HG03108 (cell line): ENCODE results near the gene HSDL2.
"Not testable (repeated sequence)": the region's sequence is repeated elsewhere in the genome, so short reads cannot be mapped to it uniquely, and the experiment has no call there.

ENCODE experiments used
- ATAC-seq: cut with Tn5 transposase; IDR thresholded peaks from one replicate; pipeline ENCODE4 v1.9.1; 2021; ENCODE audit warnings: moderate library complexity; ENCODE audit not compliant: unreplicated experiment

The HSDL2 gene

DNA sequence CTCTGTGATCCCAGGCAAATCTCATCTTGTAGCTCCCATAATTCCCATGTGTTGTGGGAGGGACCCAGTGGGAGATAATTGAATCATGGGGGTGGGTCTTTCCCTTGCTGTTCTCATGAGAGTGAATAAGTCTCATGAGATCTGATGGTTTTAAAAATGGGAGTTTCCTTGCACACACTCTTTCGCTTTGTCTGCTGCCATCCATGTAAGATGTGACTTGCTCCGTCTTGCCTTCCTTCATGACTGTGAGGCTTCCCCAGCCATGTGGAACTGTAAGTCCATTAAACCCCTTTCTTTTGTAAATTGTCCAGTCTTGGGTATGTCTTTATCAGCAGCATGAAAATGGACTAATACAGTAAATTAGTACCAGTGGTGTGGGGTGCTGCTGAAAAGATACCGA lies 14.7 kb upstream of the HSDL2 start:
- ATAC-seq: not testable (repeated sequence)

DNA sequence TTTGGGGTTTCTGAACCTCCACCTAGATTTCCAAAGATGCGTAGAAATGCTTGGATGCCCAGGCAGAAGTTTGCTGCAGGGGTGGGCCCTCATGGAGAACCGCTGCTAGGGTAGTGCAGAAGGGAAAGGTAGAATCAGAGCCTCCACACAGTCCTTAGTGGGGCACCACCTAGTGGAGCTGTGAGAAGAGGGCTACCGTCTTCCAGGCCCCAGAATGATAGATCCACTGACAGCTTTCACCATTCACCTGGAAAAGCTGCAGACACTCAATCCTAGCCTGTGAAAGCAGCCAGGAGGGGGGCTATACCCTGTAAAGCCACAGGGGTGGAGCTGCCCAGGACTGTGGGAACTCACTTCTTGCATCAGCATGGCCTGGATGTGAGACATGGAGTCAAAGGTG lies 13.3 kb upstream of the HSDL2 start:
- ATAC-seq: no peak

DNA sequence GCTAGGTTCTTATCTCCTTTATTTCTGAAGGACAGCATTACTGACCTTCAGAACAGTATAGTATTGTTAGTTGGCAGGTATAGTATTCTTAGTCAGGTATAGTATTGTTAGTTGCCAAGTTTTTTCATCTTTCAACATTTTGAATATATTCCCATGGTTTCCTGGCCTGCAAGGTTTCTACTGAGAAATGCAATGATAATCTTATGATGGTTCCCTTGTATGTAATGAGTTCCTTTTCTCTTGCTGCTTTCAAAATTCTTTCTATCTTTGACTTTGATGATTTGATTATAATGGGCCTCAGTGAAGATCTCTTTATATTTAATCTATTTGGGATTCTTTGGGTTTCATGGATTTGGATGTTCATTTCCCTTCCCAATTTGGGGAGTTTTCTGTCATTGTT lies 12.4 kb upstream of the HSDL2 start:
- ATAC-seq: no peak

DNA sequence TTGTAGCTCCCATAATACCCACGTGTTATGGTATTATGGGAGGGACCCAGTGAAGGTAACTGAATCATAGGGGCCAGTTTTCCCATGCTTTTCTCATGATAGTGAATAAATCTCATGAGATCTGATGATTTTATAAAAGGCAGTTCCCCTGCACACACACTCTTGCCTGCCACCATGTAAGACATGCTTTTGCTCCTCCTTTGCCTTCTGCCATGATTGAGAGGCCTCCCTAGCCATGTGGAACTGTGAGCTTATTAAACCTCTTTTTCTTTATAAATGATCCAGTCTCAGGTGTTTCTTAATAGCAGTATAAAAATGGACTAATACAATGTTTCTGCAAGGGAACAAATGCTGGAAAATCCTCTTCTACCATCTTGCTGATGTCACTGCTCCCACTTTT lies 10.1 kb upstream of the HSDL2 start:
- no peak for ATAC-seq

DNA sequence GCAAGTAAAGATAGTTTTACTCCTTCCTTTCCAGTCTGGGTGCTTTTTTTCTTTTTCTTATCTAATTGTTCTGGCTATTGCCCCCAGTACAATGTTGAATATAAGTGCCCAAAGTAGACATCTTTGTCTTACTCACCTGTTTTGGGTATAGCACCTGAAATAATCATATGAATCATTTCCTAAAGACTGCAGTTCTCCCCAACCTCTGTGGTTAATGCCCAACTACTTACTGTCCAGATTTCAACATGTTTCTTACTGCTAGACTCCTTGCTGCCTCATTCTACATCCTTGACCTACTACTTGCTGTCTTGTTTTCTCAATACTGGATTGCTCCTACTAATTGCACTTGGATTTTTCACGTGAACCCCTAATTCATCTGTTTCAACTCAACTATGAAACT lies 8.8 kb upstream of the HSDL2 start:
- ATAC-seq: no peak

DNA sequence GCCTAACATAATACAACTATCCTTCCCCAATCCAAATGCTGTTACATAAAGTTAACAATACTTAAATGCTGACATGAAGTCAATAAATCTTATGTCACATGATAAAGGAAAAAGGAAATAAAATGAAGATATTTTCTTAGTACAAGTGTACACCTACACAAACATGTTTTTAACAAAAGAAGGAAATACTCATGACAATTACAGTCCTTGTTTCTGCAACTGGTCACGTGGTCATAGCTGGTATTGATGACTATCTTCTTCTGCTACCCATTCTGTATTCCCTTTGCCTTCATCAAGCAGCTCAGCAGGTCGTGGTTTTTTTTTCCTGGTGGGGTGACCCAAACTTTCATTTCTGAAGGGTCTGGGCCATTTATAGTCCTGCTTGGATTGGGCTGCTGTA lies 6.2 kb upstream of the HSDL2 start:
- ATAC-seq: not testable (repeated sequence)

DNA sequence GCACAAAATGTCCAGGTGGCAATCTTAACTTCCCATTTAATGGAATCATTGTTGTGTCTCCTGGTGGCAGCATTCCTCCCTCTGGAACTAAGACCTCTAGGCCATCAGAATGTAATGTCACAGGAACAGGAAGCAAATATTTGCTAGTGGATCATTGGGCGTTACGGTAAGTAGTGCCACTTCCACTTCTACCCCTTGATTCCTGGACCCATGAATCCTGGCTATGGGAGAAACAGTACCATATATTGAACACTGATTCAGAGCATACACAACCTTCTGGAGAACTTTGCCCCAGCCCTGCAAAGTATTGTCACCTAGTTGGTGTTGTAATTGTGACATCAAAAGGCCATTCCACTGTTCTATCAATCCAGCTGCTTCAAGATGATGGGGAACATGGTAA lies 5.7 kb upstream of the HSDL2 start:
- not testable (repeated sequence) for ATAC-seq

DNA sequence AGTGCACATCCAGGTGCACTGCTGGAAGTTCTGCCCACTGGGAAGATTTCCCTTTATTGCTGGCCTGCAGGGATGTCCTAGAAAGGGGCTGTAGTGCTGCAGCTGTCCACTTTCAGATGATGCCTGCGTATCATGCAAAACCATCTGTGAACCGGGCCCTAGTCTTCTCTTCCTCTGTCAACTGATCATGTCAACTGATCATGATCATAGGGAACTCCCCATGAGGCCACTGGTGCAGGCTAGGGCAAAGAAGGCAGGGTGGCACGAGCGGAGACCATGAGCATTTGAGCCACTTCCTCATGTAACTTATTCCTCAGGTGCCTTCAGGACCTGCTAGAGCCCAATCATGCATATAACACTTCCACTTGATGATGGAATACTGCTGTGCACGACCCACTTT lies 4.5 kb upstream of the HSDL2 start:
- no peak for ATAC-seq

DNA sequence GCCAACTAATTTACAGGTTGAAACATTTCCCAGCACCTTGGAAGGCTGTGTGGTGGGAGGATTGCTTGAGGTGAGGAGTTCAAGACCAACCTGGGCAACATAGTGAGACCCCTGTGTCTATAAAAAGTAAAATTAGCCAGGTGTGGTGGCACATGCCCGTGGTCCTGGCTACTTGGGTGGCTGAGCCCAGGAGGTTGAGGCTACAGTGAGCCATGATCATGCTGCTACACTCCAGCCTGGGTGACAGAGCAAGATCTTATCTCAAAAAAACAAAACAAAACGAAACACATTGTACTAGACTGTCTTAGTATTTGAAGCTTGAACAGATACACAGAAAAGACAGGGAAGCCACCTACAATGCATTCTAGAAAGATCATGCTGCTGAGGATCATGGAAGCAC lies 2.8 kb upstream of the HSDL2 start:
- ATAC-seq: no peak

DNA sequence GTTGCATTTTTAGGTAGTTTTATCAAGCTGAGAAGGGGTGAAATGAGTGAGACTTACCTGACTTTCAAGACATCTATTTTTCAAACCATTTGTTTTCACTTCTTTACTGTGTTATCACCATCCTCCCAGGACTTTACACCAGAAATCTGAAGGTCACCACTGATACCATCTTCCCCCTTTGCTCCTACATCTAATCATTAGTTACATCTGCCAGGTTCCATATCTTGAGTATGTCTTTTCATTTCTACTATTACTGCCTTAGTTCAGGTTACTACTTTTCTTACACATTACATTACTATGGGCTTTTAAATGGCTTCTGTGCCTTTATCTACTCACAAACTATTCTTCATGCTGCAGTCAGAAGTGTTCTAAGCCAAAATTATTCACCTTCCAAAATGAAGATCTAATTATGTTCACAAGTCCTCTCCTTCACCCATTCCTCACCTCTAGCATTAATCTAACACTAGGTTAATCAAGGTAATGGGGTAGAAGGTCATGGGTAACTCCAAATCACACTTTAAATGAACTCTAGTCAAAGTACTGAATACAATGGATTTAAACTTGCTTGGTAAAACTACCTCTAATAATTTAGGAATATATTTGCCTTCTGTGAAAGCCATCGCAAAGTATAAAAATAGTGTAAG lies 2.1 kb upstream of the HSDL2 start:
- no peak for ATAC-seq

DNA sequence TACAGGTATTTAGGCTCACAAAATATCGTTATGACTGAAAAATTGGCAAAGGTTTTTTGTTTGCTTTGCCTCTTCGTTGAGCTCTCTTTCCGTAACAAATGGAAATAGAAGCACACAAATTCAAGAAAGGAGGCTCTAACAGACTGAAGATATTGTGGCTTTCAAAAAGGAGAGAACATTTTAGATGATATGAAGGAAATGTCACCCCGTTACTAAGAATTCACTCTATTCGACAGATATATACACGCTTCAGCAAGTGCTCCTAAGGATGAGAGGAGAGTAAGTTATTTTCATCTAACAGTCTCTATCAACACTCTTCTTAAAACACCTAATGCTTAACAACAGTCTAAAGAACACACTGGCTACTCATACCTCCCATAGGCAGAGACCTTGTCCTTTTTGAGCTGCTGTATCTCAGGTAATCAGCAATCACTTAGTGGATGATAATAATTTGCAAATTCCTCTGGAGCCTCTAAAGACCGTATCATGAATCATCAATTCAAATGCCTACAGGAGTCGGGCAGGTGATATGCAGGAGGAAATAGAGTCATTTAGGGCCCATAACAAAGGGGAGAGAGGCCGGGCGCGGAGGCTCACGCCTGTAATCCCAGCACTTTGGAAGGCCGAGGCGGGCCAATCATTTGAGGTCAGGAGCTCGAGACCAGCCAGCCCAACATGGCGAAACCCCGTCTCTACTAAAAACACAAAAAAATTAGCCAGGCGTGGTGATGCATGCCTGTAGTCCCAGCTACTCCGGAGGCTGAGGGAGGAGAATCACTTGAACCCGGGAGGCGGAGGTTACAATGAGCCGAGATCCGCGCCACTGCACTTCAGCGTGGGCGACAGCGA lies 1.4 kb upstream of the HSDL2 start:
- no peak for ATAC-seq

DNA sequence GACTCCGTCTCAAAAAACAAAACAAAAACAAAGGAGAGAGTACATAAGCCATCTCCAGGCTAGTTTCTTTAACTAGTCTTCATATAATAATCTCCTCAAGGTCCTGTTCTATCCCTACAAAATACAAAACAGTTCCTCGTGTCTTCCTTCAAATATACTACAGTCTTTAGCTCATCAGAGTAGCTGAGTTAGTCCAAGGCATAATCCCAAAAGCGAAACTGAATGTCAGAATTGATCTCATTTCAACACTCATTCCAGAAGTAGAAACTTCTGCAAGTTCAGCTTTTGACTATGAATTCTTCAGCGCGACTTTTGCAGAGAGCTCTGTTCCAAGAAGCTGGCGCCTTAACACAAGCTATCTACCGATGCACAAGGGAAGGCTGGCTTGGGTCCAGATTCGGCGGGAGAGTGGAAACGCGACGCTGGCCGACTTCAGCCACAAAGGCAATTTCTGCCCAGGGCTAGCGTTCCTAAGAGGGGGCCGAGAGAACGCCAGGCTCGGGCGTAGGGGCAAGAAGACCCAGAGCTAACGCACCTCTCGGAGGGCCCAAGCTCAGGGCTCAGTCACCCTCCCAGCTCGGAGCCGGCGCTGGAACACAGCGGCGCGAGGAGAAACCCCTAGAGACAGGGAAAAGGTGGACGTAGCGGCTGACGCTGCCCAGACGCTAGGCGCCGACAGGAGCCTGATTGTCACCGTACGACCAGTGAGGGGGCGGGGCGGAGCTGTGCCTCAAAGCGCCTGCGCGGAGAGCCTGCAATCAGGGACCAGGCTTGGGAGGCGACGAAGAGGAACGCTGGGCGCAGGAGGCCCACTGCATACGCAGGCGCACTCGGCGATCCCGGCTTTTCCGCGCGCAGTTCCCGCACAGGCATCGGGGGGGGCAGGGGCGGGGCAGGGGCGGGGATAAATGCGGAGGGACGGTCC lies 469 bp upstream of the HSDL2 start:
- ATAC-seq: peak; percentile 86

DNA sequence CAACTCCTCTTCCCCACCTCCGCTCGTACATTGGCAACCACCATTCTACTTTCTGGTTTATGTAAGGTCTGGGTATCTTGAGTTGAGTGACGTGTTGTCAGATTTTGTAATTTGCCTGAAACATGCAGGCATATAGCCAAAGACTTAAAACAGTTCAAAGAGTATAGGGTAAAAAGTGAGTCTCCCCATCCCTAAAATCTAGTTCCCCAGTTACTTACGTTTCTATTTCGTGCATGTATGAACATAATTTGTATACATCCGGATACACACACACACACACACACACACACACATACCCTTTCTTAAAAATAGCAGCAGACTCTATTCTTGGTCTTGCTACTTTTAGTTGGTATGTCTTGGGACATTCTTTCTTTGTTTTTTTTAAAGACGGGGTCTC lies 915 bp downstream of the HSDL2 start:
- ATAC-seq: no peak

DNA sequence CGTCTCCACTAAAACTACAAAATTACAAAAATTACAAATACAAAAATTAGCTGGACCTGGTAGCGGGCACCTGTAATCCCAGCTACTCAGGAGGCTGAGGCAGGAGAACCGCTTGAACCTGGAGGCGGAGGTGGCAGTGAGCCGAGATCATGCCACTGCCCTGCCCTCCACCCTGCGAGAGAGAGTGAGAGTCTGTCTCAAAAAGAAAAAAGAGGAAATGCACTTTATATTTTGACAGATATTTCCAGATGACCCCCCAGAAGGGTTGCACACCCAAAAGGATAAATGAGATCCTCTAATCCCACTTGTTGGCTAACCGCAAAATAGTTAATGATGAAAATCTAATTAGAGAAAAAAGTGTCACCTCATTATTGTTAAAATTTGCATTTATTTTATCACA lies 2.2 kb downstream of the HSDL2 start:
- ATAC-seq: no peak

DNA sequence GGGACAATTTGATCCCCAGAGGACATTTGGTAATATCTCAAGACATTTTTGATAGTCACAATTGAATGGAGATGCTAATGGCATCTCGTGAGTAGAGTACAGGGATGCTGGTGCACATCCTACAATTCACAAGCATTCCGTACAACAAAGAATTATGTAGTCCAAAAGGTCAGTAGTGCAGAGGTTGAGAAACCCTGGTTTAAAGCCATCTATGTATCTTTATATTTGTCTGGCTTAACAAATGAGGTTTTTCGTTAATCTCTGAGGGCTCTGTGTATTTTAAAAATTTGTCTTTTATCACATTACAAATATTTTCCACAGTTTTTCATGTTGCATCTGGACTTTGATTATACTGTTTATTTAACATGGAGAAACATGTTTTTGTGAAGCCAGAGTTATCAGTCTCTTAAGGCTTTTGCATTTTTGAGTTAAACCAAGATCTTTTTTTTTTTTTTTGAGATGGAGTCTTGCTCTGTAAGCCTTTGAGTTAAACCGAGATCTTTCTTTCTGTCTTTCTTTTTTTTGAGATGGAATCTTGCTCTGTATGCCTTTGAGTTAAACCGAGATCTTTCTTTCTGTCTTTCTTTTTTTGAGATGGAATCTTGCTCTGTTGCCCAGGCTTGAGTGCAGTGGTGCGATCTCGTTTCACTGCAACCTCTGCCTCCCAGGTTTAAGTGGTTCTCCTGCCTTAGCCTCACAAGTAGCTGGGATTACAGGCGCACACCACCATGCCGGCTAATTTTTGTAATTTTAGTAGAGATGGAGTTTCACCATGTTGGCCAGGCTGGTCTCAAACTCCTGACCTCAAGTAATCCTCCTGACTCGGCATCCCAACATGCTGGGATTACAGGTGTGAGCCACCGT lies 2.8 kb downstream of the HSDL2 start:
- ATAC-seq: no peak

DNA sequence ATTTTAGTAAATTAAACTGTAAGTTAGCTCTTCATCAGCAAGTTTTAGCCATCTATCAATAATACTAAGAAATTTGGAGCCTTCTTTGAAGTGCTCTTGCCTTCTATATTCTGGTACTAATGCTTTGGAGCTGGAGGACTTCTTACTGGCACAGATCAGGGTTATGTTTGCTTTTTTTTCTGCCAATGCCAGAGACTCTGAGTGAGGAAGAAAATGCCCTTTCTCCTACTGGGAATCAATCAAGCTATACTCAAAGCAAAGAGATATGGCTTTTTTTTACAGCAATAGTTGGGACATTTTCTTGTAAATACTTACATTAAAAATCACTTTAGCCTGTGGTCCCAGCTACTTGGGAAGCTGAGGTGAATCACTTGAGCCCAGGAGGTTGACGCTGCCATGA lies 4.3 kb downstream of the HSDL2 start:
- no peak for ATAC-seq

DNA sequence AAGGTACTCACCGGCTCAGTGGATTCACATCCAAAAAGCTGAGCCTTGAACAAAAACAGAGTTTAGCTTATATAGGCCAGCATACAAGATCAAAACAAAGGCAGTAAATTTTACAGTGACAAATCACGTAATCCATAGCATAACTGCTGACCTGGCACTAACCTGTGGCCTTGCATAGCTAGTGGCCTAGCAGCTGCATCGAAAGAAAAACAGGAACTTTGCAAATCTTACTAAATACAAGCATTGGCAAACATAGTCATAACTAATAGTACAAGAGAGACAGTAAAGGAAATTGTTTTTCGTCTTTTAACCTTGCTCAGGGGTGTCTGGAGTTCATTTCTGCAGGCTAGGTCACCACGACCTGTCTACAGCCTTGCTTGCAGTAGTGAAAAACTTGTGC lies 4.8 kb downstream of the HSDL2 start:
- ATAC-seq: no peak

DNA sequence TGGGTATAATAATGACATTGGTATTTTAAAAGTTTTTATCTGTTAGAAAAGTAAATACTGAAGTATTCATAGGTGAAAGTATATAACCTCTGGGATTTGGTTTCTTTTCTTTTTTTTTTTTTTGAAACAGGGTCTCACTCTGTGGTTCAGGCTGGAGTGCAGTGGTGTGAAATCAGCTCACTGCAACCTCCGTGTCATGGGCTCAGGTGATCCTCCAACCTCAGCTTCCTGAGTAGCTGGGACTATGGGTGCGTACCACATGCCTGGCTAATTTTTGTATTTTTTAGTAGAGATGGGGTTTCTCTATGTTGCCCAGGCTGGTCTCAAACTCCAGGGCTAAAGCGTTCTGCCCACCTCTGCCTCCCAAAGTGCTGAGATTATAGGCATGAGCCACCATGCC lies 7.2 kb downstream of the HSDL2 start:
- no peak for ATAC-seq

DNA sequence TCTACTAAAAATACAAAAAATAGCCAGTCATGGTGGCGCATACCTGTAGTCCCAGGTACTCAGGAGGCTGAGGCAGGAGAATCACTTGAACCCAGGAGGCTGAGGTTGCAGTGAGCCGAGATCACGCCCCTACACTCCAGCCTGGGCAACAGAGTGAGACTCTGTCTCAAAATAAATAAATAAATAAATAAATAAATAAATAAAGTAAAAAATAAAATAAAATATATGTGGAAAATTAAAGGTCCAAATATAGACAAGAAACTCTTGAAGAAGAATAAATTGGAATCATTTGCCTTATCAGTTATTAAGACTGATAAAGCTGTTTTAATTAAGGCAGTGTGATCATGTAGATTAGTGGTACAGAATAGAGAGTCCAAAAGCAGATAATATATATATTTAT lies 10.0 kb downstream of the HSDL2 start:
- not testable (repeated sequence) for ATAC-seq

DNA sequence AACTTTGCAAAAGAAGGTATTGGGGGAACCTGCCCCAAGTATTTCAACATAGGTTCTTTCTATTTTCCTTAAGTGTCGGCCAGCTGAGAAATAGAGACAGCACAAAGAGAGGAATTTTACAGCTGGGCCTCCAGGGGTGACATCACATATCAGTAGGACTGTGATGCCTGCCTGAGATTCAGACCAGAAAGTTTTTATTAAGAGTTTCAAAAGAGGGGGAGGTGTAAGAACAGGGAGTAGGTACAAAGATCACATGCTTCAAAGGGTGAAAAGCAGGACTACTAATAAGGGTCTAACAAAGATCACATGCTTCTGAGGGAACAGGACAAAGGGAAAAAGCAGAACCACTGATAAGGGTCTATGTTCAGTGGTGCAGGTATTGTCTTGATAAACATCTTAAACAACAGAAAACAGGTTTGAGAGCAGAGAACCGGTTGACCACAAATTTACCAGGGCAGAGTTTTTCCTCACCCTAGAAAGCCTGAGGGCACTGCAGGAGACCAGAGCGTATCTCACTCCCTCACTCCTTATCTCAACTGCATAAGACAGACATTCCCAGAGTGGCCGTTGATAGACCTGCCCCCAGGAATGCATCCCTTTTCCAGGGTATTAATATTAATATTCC lies 12.1 kb downstream of the HSDL2 start:
- not testable (repeated sequence) for ATAC-seq
